HCT116 (cell line): ENCODE measurements around the gene SEBOX.

Experiments
- POLR2A ChIP-seq: IDR thresholded peaks from 2 replicates; pipeline ENCODE4 v1.7.0; 2011; ENCODE audit warnings: borderline replicate concordance; ENCODE audit not compliant: insufficient read depth, insufficient read length; ENCODE audit errors: extremely low read depth
- POLR2AphosphoS5 ChIP-seq: IDR thresholded peaks from 2 replicates; pipeline ENCODE4 v1.6.1; 2011; ENCODE audit warnings: mild to moderate bottlenecking, low read depth, low read length, moderate library complexity
- TF ChIP-seq, protein P1 (sequence below), 3 experiments: fragments of 200-600 bp in 1 of 3; sonication (generic) in 1 of 3; IDR thresholded peaks in 2 of 3; conservative IDR thresholded peaks in 1 of 3; 2 replicates each; pipeline ENCODE4 v1.5.1; 2012 to 2017; ENCODE audit warnings: low read depth in 2 of 3, low read length in 2 of 3, antibody characterized with exemption in 1 of 3, borderline replicate concordance in 1 of 3, control low read depth in 1 of 3, mild to moderate bottlenecking in 1 of 3, mixed read lengths in 1 of 3, mixed run types in 1 of 3, moderate library complexity in 1 of 3; ENCODE audit not compliant: insufficient read depth in 1 of 3
- TF ChIP-seq, protein P2 (sequence below): IDR thresholded peaks from 2 replicates; pipeline ENCODE4 v1.6.1; 2012; ENCODE audit warnings: low read depth

DNA sequence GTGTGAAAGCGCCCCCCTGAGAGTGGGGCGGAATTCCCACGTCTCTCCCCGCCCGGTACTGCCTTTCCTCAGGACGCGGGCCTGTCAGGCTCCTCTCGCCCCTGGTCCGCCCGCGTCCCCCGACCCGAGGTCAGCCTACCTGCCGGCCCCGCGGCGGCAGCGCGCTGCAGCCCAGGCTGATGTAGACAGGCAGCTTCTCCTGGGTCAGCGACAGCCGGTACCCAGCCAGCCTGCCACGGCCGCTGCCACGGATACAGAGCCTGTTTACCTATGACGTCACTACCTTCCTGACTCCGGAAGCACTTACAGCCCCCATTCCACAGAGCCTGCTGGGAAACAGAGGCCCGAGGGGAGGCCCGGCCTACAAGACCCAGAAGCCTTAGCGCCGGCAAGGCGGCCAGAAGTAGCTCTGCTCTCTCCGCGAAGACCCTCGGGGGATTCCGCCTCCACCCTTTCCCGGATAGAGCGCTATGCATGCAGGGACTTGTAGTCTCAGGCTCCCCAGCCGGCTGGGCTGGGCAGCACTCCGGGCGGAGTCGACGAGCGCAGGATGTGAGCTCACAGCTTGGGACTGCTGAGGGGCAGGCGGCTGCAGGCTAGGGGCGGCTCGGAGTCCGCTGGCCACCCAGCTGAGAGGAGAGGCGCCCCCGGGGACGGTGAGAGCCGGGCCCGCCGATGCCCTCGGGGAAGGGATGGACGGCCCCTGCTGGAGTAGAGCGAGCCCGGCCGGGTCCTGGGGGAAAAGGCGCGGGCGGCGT lies 29.6 kb downstream of the SEBOX start, which contains the start of the genes IFT20 and TNFAIP1:
- TF ChIP-seq, protein P1, sequence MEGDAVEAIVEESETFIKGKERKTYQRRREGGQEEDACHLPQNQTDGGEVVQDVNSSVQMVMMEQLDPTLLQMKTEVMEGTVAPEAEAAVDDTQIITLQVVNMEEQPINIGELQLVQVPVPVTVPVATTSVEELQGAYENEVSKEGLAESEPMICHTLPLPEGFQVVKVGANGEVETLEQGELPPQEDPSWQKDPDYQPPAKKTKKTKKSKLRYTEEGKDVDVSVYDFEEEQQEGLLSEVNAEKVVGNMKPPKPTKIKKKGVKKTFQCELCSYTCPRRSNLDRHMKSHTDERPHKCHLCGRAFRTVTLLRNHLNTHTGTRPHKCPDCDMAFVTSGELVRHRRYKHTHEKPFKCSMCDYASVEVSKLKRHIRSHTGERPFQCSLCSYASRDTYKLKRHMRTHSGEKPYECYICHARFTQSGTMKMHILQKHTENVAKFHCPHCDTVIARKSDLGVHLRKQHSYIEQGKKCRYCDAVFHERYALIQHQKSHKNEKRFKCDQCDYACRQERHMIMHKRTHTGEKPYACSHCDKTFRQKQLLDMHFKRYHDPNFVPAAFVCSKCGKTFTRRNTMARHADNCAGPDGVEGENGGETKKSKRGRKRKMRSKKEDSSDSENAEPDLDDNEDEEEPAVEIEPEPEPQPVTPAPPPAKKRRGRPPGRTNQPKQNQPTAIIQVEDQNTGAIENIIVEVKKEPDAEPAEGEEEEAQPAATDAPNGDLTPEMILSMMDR (IDR thresholded peaks at IDR 0.05 in 2 of 3, conservative IDR thresholded peaks at IDR 0.05 in 1 of 3; ENCODE audit: borderline replicate concordance in 1 of 3, insufficient read depth in 1 of 3, low read depth in 2 of 3, low read length in 2 of 3), result no peak
- TF ChIP-seq POLR2A, result peak; percentile 69
- TF ChIP-seq, protein P2, sequence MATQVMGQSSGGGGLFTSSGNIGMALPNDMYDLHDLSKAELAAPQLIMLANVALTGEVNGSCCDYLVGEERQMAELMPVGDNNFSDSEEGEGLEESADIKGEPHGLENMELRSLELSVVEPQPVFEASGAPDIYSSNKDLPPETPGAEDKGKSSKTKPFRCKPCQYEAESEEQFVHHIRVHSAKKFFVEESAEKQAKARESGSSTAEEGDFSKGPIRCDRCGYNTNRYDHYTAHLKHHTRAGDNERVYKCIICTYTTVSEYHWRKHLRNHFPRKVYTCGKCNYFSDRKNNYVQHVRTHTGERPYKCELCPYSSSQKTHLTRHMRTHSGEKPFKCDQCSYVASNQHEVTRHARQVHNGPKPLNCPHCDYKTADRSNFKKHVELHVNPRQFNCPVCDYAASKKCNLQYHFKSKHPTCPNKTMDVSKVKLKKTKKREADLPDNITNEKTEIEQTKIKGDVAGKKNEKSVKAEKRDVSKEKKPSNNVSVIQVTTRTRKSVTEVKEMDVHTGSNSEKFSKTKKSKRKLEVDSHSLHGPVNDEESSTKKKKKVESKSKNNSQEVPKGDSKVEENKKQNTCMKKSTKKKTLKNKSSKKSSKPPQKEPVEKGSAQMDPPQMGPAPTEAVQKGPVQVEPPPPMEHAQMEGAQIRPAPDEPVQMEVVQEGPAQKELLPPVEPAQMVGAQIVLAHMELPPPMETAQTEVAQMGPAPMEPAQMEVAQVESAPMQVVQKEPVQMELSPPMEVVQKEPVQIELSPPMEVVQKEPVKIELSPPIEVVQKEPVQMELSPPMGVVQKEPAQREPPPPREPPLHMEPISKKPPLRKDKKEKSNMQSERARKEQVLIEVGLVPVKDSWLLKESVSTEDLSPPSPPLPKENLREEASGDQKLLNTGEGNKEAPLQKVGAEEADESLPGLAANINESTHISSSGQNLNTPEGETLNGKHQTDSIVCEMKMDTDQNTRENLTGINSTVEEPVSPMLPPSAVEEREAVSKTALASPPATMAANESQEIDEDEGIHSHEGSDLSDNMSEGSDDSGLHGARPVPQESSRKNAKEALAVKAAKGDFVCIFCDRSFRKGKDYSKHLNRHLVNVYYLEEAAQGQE, result no peak
- TF ChIP-seq POLR2AphosphoS5, result peak; percentile 78
